ACC112 (cell line): ENCODE measurements around the gene TCFL5.

ENCODE experiments used
- H2AFZ ChIP-seq: fragments of 200-600 bp; sonication (generic); one replicate; pipeline ENCODE4 v1.6.0; 2017; ENCODE audit warnings: antibody characterized with exemption, low read length; ENCODE audit not compliant: unreplicated experiment
- H3K27ac ChIP-seq: fragments of 200-600 bp; sonication (generic); 2 replicates; pipeline ENCODE4 v1.5.1; 2014; ENCODE audit warnings: low read depth, mild to moderate bottlenecking, antibody characterized with exemption, low read length, moderate library complexity
- H3K27me3 ChIP-seq: fragments of 200-600 bp; sonication (generic); 2 replicates; pipeline ENCODE4 v1.6.1; 2014; ENCODE audit warnings: mild to moderate bottlenecking, antibody characterized with exemption, low read length, moderate library complexity, mixed read lengths; ENCODE audit not compliant: insufficient read depth
- H3K36me3 ChIP-seq: fragments of 200-600 bp; sonication (generic); 2 replicates; pipeline ENCODE4 v1.6.1; 2016; ENCODE audit warnings: mild to moderate bottlenecking, antibody characterized with exemption, low read length, moderate library complexity, mixed read lengths; ENCODE audit not compliant: insufficient read depth
- H3K4me1 ChIP-seq: fragments of 200-600 bp; sonication (generic); one replicate; pipeline ENCODE4 v1.6.1; 2016; ENCODE audit warnings: low read length, mixed read lengths; ENCODE audit not compliant: insufficient read depth, unreplicated experiment, control insufficient read depth
- H3K4me3 ChIP-seq: fragments of 200-600 bp; sonication (generic); 2 replicates; pipeline ENCODE4 v1.5.1; 2014; ENCODE audit warnings: mild to moderate bottlenecking, low read depth, low read length
- H3K79me2 ChIP-seq: fragments of 200-600 bp; sonication (generic); one replicate; pipeline ENCODE4 v1.6.0; 2016; ENCODE audit warnings: low read length; ENCODE audit not compliant: control insufficient read depth, unreplicated experiment, insufficient read depth

The TCFL5 gene

DNA sequence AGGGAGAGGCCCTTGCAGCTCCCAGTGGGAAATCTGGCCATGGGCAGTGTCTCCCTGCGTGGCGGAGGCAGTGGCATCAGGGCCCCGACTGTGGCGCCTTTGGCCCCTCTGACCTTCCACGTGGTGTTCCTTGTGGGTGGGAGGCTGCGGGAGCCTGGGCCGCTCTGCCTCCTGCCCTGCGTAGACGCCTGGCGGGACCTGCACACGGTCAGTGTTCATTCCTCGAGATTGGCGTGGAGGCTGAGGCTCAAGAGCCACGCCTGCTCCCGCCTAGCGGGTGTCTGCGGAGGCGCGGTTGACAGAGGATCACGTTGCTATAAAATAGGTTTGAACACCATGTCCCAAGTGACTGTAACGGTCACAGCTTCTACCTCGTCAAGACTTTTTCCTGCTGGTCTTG is 30.8 kb downstream of the TCFL5 start:
- Histone ChIP-seq H3K4me3 (no peak overlapping the region), H3K79me2 (no peaks in the 10 kb centered on the region), H2AFZ (no peak overlapping the region), H3K27ac (no peak overlapping the region), H3K36me3 (no peaks in the 10 kb centered on the region), H3K4me1 (no peaks in the 10 kb centered on the region), H3K27me3 (no peaks in the 10 kb centered on the region)

DNA sequence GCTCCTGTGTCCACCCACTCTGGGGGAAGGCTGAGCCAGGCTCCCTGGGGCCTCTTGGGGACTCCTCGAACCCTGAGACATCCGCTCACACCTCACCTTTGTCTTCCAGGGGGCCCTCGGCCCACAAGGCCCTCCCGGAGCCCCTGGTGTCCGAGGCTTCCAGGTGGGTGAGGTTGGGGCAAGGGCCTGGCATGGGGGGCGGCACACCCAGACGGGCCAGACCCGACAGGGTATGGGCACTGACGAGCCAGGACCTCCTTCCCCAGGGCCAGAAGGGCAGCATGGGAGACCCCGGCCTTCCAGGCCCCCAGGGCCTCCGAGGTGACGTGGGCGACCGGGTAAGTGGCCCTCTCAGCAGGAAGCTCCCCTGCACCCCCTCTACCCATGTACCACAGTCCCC is 31.4 kb downstream of the TCFL5 start:
- Histone ChIP-seq H3K79me2 (no peaks in the 10 kb centered on the region), H3K36me3 (no peaks in the 10 kb centered on the region), H3K27ac (no peak overlapping the region), H3K27me3 (no peaks in the 10 kb centered on the region), H2AFZ (no peak overlapping the region), H3K4me3 (no peak overlapping the region), H3K4me1 (no peaks in the 10 kb centered on the region)

DNA sequence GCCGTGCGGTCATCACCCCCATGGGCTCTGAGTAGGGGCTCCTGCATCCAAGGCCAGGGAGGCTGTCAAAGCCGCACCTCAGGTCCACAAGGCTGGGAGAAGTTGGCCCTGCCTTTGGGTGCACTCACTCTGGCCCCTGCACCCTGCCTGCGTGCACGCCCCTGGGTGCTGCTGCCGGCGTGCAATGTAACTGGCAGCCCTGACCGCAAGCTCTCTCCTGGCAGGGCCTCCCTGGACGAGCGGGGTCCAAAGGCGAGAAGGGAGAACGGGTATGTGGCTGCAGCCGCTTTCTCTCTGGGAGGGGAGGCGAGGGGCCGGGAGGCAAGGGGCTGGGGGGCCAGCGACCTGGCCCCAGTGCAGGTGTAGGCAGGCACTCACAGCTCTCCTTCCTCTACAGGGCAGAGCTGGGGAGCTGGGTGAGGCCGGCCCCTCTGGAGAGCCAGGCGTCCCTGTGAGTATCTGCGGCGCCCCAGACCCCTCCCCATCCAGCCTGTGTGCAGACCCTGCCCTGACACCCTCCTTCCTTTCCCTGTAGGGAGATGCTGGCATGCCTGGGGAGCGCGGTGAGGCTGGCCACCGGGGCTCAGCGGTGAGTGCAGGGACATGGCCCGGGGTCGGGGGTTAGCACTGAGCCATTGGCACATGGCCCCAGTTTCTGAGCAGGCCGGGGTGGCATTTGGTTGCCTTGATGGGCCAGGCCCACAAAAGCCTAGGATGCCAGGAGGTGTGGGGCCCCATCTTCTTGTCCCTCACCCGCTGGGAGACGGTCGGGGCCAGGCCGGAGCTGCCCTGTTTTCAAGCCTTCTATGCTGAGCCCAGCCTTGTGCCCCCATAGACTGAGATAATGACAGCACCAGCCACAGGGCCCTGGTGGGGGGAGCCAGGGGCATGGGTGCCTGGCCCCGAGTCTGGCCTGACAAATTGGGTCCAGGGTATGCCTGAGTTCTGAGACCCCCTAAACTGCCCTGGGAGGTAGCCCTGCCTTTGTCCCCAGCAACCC is 32.1 kb downstream of the TCFL5 start:
- Histone ChIP-seq H3K4me1 (peaks cover 3% of the 10 kb centered on the region), H3K27me3 (no peaks in the 10 kb centered on the region), H3K4me3 (no peak overlapping the region), H3K27ac (no peak overlapping the region), H2AFZ (no peak overlapping the region), H3K79me2 (no peaks in the 10 kb centered on the region), H3K36me3 (no peaks in the 10 kb centered on the region)

DNA sequence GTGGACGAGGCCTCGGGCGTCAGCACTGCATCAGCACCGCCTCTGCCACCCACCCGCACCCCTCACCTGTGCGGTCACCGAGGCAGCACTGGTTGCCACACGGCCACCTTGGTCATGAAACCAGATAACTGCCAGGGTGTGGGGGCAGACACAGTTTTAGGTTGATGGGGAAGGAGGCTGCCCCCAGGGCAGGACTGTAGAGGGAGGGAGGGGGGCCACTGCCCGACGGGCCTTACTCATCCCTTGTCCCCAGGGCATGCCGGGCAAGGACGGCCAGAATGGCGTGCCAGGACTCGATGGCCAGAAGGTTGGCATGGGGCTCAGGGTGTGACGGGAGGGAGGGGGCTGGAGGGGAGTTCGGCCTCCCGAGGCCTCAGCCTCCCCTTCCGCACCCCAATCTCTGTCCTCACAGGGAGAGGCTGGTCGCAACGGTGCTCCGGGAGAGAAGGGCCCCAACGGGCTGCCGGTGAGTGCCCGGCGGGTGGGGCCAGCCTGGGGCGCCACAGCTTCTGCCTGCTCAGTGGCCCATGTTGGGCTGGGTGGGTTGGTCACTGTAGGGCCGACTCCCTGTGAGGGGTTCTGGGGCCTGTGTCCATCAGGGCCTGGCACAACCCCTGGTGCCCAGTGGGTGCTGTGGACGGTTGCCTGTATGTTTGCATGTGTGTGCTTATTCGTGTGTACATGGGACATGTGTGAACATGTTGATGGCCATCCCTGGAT is 33.0 kb downstream of the TCFL5 start:
- Histone ChIP-seq H3K27me3 (no peaks in the 10 kb centered on the region), H3K27ac (no peak overlapping the region), H3K79me2 (no peaks in the 10 kb centered on the region), H2AFZ (no peak overlapping the region), H3K4me1 (peaks cover 8% of the 10 kb centered on the region), H3K4me3 (no peak overlapping the region), H3K36me3 (no peaks in the 10 kb centered on the region)

DNA sequence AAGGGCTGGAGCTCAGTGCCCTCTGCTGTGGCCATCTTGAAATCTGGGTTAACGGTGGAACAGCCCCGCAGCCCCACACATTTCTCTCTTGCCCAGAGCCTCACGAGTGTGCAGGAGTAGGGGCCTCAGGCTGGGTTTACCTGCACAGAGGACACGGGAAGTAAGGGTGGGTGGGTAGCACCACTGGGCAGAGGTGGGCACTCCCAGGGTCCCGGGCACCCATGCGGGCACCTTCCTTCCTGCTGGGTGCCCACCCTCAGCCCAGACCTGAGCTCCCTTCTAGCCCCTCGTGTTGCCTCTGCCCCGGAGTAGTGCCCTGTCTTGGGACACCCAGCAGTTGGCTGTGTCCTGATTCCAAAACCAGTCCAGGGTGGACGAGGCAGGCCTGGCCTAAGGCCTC is 33.6 kb downstream of the TCFL5 start:
- no peak overlapping the region for H2AFZ ChIP-seq
- no peaks in the 10 kb centered on the region for H3K27me3 ChIP-seq
- H3K79me2 ChIP-seq = no peaks in the 10 kb centered on the region
- H3K27ac ChIP-seq = no peak overlapping the region
- peaks cover 8% of the 10 kb centered on the region for H3K4me1 ChIP-seq
- H3K36me3 ChIP-seq = no peaks in the 10 kb centered on the region
- no peak overlapping the region for H3K4me3 ChIP-seq

DNA sequence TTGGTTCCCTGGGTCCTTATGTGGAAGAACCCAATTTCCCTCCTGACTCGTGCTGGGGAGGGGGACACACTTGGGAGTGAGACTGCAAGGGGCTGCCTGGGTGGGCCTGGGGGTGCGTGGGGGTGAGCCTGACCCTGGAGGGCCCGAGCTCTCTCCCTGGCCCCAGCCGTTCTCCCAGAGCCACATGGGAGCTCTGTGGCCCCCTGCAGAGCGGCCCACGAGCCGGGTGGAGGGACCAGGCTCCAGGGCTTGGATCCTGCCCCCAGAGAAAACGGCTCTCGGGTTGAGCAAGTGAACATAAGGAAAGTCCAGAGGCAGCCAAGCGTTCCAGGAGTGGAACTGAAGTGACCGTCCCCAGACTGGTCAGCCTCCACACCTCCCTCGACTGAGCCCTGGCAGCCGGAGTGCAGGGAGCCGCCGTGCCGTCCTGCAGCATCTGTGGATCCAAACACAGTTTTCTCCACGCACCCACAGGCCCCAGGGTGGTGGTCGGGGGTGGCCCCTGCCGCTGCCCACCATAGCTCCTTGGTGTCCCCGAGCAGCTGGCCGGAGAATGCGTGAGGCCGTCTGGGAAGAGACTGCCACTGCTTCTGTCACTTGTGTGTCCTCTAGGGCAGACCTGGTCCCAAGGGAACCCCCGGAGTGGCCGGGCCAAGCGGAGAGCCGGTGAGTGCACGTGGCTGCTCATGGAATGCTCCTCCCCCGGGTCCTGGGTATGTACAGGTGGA is 34.1 kb downstream of the TCFL5 start:
- H3K27ac ChIP-seq = no peak overlapping the region

DNA sequence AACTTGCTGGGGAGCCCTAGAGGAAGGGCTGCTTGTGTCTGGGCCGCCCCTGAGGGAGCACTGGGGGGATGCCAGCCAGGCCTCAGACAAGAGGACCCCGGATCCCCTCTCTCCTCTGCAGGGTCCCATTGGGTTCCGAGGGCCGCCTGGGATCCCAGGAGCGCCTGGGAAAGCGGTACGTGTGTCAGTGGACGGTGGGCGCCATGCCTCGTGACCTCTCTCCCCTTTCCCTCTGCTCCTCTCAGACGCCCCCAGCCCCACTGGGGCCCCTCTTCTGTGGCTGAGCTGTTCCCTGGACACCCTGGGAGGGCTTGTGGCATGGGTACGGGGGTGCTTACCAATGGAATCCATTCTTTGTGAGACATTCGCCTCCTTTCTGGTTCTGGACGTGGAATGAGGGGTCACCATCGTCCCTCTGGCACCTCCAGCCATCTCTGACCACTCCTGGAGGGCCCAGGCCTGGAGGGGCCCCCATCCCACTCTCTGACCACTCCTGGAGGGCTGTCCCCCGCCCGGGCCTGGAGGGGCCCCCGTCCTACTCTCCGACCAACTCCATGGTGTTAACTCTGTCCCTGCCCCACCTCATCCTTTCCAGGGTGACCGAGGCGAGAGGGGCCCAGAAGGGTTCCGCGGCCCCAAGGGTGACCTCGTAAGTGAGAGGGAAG is 34.8 kb downstream of the TCFL5 start:
- no peak overlapping the region for H3K27ac ChIP-seq

More for the DNA sequence above, 34.1 kb downstream of the TCFL5 start:
- Histone ChIP-seq H3K36me3 (no peaks in the 10 kb centered on the region), H3K27me3 (no peaks in the 10 kb centered on the region), H3K4me1 (peaks cover 8% of the 10 kb centered on the region), H3K4me3 (no peak overlapping the region), H3K79me2 (no peaks in the 10 kb centered on the region), H2AFZ (no peak overlapping the region)

DNA sequence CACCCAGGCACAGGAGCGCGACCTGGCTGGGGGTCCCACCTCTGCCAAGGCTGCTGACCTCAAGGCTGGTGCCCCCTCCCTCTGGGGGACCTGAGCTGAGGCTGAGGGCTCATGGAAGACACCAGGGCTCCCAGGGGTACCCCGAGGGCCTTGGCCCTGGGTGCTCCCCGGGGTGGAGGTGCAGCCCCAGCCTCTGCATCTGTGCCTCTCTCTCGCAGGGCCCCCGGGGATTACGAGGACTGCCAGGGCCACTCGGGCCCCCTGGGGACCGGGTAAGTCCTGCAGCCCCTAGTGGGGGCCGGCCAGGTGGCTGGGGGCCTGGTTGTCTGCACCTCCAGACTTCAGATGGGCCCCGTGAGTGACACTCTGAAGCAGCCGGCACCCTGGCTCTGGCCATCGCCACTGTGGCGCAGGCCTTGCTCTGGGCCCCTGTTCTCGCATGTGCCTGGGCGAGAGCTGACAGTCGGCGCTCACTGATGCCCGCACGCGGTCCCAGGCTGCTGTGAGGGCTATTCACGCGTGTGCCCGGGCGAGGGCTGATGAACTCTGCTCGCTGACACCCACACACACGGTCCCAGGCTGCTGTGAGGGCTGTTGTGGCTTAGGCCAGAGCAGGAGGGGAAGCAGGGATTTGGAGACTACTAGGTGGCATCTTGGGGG is 35.5 kb downstream of the TCFL5 start:
- H3K36me3 ChIP-seq = no peaks in the 10 kb centered on the region
- no peak overlapping the region for H3K27ac ChIP-seq
- H3K79me2 ChIP-seq = no peaks in the 10 kb centered on the region
- peaks cover 8% of the 10 kb centered on the region for H3K4me1 ChIP-seq
- H3K4me3 ChIP-seq = no peak overlapping the region
- no peaks in the 10 kb centered on the region for H3K27me3 ChIP-seq
- no peak overlapping the region for H2AFZ ChIP-seq

More for the DNA sequence above, 34.8 kb downstream of the TCFL5 start:
- H3K27me3 ChIP-seq = no peaks in the 10 kb centered on the region
- no peak overlapping the region for H3K4me3 ChIP-seq
- H3K79me2 ChIP-seq = no peaks in the 10 kb centered on the region
- peaks cover 8% of the 10 kb centered on the region for H3K4me1 ChIP-seq
- no peaks in the 10 kb centered on the region for H3K36me3 ChIP-seq
- H2AFZ ChIP-seq = no peak overlapping the region

DNA sequence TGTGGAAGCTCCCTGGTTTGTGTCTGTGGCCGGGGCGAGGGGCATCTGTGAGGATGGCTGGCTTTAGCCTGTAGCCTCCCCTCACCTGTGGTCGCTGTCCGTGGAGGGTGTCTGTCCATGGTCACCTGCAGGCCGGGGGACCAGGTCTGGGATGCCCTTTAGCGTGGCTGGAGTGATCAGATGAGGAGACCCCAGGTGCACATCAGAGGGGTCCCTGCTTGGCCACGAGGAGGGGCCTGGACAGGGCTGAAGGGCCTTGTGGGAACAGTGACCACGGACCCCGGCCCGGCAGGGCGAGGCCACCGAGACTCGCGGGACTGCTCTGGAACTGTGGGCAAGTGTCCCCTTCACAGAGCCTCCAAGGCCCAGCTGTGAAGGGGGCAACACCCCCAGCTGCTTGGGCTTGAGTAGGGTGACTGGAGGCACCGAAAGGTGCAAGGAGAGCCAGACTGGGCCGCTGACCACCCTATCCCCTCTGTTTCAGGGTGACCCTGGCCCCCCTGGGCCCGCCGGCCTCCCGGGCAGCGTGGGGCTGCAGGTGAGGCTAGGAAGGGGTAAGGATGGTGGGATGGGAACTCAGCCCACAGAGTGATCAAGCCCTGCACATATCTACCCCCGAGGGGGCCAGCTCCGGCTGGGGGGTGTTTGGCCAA is 36.2 kb downstream of the TCFL5 start:
- H3K36me3 ChIP-seq = no peaks in the 10 kb centered on the region
- no peak overlapping the region for H3K4me3 ChIP-seq
- H3K27ac ChIP-seq = no peak overlapping the region
- H3K79me2 ChIP-seq = no peaks in the 10 kb centered on the region
- H2AFZ ChIP-seq = no peak overlapping the region
- peaks cover 9% of the 10 kb centered on the region for H3K4me1 ChIP-seq
- no peaks in the 10 kb centered on the region for H3K27me3 ChIP-seq
